IgD-negative memory B cell (primary cell): ENCODE measurements around the gene EPN2. TPM values are rescaled to one million over a fixed set of nuclear protein-coding genes. Genes with fewer than 3 reads are reported as not detected.
A peak's percentile ranks its signal among the peaks of the same experiment; 100 is the strongest.
"Not testable (repeated sequence)": the region's sequence is repeated elsewhere in the genome, so short reads cannot be mapped to it uniquely, and the experiment has no call there.

ENCODE experiments used
- H3K27ac Mint-ChIP-seq, 3 donors: one replicate each; pipeline ENCODE4 v1.8.0; 2020 to 2022; ENCODE audit warnings: mild to moderate bottlenecking in 3 of 3, mixed read lengths in 3 of 3, moderate library complexity in 1 of 3
- H3K27me3 Mint-ChIP-seq: one replicate; pipeline ENCODE4 v1.8.0; 2021; ENCODE audit warnings: mixed read lengths
- H3K36me3 Mint-ChIP-seq: one replicate; pipeline ENCODE4 v1.8.0; 2020; ENCODE audit warnings: mild to moderate bottlenecking, mixed read lengths
- H3K4me1 Mint-ChIP-seq, 3 donors: one replicate each; pipeline ENCODE4 v1.8.0; 2020 to 2022; ENCODE audit warnings: mixed read lengths in 3 of 3, mild to moderate bottlenecking in 1 of 3
- H3K4me3 Mint-ChIP-seq, 4 donors: one replicate each; pipeline ENCODE4 v1.8.0; 2020 to 2022; ENCODE audit warnings: mild to moderate bottlenecking in 4 of 4, mixed read lengths in 4 of 4, moderate library complexity in 3 of 4
- H3K9me3 Mint-ChIP-seq, 3 donors: one replicate each; pipeline ENCODE4 v1.8.0; 2020 to 2021; ENCODE audit warnings: mixed read lengths in 3 of 3, mild to moderate bottlenecking in 1 of 3
- polyA plus RNA-seq: library from polyadenylated mRNA; unstranded; fragments of 300-500 nt; fragmentation: Illumina TruSeq; gene quantifications from one replicate; pipeline ENCODE4 v1.2.3, GENCODE V29; 2021

EPN2 gene
- polyA plus RNA-seq, 1 donor from 2014 or later: 16.4 TPM

DNA sequence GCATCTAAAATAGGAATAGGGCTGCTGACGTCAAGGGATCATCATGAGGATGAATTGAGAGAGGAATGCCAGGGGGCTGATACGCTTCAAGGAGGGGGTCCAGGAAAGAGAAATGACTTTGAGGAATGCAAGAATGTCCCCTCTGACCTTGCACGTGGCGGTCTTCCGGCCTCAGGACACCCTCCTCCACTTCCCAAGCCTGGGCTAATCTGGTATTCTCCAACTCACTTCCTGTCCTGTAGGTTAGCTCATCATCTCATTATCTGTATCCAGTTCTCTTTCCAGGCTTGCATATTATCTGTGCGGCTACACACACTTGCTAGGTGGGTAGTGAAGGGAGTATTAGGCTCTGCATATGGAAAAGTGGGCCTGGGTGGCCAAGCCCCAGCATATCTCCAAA, 2.5 kb upstream of the EPN2 start:
- not testable (repeated sequence) for H3K36me3 Mint-ChIP-seq, H3K27me3 Mint-ChIP-seq, H3K4me1 Mint-ChIP-seq, H3K9me3 Mint-ChIP-seq, H3K27ac Mint-ChIP-seq, H3K4me3 Mint-ChIP-seq

DNA sequence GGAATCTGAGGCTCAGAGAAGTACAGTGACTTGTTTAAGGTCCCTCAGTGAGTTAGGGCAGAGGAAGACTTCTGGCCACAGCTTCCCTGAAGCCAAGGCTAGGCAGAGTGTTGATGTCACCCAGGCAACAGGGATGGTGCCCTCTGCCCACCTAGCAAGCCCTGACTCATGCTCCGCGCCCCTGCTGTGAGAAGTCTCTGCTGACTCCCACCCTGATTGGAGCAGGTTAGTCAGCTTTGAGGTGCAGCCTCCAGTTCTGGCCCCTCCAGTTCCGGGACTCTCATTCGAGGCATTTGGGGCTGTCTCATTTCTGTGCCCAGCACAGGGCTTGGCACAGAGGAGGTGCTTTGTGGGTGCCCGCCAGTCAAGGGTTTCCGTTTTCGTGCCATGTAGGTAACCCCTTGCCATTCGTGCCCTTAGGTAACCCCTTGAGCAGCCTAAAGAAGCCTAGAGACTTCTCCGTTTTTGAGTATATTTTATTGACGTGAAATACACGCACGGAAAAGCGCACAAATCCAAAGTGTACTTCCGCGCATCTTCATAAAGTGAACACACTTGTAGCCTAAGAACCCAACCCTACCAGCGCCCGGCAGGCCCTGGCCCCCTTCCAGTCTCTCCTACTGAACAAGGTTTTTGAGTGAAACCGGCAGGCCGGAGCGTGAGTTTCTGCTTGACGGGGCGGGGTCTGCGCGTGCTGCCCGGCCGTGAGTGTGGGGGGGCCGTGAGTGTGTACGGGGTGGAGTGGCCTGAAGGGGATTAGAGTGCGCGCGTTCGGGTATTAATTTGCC, 621 bp upstream of the EPN2 start:
- H3K4me3 Mint-ChIP-seq, H3K27me3 Mint-ChIP-seq: not testable (repeated sequence)

DNA sequence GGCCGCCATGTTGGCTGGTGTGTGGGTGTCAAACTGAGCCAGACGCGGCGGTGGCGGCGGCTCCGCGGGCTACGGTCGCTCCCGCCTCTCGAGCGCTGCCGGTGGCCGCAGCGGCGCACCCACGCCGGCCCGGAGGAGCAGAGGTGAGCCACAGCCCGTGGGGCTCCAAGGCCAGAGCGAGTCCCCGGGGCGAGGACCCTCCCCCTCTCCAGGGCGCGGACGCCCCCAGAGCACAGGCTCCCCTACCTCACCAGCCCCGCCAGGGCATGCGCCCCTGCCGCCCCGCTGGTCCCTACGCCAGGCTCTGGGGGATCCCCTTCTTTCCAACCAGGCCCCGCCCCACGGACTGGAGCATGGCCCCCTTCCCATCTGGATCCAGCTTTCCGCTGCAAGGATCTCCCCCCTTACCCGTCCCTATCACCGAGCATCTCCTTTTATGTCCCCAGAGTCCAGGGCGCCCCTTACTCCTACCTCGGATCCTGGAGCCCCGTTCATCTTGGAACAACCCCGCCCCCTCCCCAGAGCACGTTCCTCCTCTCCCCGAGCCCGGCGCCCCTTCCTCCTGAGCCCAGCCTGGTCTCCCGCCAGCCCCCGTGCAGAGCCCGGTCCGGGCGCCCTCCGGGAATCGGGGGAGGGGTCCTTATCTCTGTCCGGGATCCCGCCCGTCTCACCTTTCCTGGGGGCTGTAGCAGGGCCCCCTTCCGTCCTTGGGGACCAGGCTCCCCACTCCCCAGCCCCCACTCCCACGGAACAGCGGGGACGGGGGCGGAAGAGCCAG, 412 bp downstream of the EPN2 start:
- Mint-ChIP-seq H3K4me3 (peak overlapping the region; percentile 86 to 95 (median 92)), H3K9me3 (no peaks in the 10 kb centered on the region), H3K27ac (no peak overlapping the region), H3K27me3 (peaks cover 1% of the 10 kb centered on the region), H3K4me1 (peaks cover 2 to 10% (median 10%) of the 10 kb centered on the region in 3 donors), H3K36me3 (peaks cover 4% of the 10 kb centered on the region)

More for the DNA sequence above, 621 bp upstream of the EPN2 start:
- H3K4me1 Mint-ChIP-seq, H3K36me3 Mint-ChIP-seq, H3K9me3 Mint-ChIP-seq, H3K27ac Mint-ChIP-seq: not testable (repeated sequence)

DNA sequence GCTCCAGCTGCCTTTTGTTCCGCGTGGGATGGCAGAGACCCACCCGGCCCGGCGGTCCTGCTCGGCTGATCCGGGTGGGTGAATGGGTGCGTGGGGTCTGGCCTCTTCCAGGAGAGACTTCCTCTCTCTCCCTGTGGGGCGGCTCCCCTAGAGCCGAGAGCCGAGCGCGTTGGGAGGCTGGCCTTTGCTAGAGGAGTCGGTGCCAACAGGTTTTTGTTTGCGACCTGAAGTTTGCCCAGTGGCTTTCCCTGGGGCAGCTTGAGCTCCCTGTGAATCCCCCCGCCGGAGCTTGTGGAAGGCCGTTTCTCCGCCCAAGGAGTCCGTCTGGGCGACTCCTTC, 970 bp downstream of the EPN2 start:
- Mint-ChIP-seq H3K9me3 (no peaks in the 10 kb centered on the region), H3K27ac (peak overlapping the region in 1 of 3 donors; percentile 6), H3K4me1 (peaks cover 5 to 11% (median 10%) of the 10 kb centered on the region in 3 donors)

DNA sequence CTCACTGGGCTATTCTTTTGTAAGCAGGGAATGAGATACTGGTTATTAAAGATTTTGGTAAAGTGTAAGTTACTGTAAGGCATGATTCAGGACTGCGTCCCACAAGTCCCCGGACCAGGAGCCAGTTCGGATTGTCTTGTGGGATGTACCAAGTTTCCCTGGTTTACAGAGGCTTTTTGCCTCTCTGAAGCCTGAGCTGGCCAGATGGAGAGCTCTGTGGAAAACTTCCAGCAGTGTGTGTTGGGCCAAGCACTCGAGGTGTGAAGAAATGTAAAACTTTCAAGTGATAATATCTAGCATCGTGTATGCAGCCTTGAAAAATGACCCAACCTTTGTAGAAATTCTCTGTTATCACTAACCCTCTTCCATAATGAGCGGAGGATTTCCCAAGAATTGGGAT, 2.4 kb downstream of the EPN2 start:
- peak overlapping the region in 2 of 4 donors; percentile 49 to 92 for H3K4me3 Mint-ChIP-seq
- H3K36me3 Mint-ChIP-seq: peaks cover 4% of the 10 kb centered on the region
- no peaks in the 10 kb centered on the region for H3K9me3 Mint-ChIP-seq
- no peak overlapping the region for H3K27ac Mint-ChIP-seq
- peaks cover 1% of the 10 kb centered on the region for H3K27me3 Mint-ChIP-seq
- H3K4me1 Mint-ChIP-seq: peaks cover 5 to 14% (median 10%) of the 10 kb centered on the region in 3 donors

More for the DNA sequence above, 970 bp downstream of the EPN2 start:
- Mint-ChIP-seq H3K4me3 (peak overlapping the region; percentile 86 to 95 (median 92)), H3K27me3 (peaks cover 1% of the 10 kb centered on the region), H3K36me3 (peaks cover 4% of the 10 kb centered on the region)

DNA sequence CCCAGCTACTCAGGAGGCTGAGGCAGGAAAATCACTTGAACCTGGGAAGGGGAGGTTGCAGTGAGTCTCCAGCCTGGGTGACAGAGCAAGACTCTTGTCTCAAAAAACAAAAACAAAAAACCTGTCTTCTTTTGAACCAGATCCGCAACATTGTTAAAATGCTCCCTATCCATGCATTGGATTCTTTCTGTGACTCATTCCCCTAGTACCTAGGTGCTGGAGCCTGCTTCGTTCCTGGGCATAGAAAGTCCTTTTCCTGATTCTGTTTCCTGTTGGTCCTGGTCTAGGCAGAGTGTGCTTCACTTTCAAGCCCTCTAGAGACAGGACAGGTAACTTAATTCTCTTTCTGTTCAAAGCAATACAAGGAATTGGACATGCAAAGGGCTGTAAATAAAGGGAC, 5.2 kb downstream of the EPN2 start:
- Mint-ChIP-seq H3K4me3 (peak overlapping the region in 1 of 4 donors; percentile 82), H3K36me3 (peaks cover 8% of the 10 kb centered on the region), H3K4me1 (peaks cover 10 to 17% (median 14%) of the 10 kb centered on the region in 3 donors), H3K9me3 (no peaks in the 10 kb centered on the region), H3K27me3 (peaks cover 1% of the 10 kb centered on the region), H3K27ac (peak overlapping the region in 1 of 3 donors; percentile 25)

DNA sequence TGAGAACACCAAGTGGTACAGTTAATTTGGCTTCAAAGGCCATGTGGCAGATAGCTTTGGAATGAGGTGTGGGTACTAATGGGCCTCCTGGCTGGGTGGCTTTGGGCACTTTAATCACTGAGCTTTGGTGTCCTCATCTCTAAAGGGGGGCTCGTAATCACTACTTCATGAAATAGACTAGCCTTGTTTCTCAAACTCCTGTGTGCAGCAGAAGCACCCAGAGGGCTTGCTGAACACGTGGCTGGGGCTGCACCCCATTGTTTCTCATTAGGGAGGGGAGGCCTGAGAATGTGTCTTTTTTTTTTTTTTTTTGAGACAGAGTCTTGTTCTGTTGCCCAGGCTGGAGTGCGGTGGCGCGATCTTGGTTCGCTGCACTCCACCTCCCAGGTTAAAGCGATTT, 5.8 kb downstream of the EPN2 start:
- Mint-ChIP-seq H3K4me1 (peaks cover 14 to 20% (median 17%) of the 10 kb centered on the region in 3 donors), H3K4me3 (peak overlapping the region in 1 of 4 donors; percentile 82), H3K27ac (peak overlapping the region in 2 of 3 donors; percentile 13 to 25), H3K27me3 (peaks cover 1% of the 10 kb centered on the region), H3K9me3 (no peaks in the 10 kb centered on the region), H3K36me3 (peaks cover 8% of the 10 kb centered on the region)

DNA sequence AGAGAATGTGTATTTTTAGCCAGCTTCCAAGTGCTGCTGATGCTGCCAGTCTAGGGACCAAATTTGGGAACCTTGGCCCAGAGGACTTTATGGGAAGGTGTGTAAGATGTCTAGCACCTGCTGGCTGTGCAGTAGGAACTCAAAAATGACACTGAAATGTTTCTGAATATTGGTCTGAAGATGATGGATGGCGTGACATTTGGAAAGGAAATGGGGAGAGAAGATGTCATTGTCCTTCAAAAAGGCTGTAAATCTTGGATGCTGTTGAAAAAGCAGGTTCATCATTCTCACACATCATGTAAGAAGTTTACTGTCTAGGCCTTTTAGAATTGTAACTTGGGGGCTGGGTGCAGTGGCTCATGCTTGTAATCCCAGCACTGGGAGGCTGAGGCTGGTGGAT, 6.7 kb downstream of the EPN2 start:
- peak overlapping the region in 1 of 4 donors; percentile 17 for H3K4me3 Mint-ChIP-seq
- peaks cover 11% of the 10 kb centered on the region for H3K36me3 Mint-ChIP-seq
- H3K27me3 Mint-ChIP-seq: peaks cover 1% of the 10 kb centered on the region
- no peaks in the 10 kb centered on the region for H3K9me3 Mint-ChIP-seq
- no peak overlapping the region for H3K27ac Mint-ChIP-seq
- peaks cover 17 to 22% (median 17%) of the 10 kb centered on the region in 3 donors for H3K4me1 Mint-ChIP-seq

DNA sequence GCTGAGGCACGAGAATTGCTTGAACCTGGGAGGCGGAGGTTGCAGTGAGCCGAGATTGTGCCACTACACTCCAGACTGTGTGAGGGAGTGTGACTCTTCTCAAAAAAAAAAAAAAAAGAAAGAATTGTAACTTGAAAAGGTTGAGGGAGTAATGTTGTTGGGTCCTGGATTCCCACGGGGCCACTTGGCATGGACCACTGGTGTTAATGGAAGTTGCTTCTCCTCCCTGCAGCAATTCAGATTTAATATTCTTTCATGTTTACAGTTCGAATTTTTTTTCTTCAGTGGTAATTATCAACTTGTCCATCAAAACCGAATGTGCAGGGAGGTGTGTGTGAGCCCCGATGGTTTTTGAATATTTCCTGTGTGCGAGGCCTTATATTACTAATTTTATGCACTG, 7.2 kb downstream of the EPN2 start:
- Mint-ChIP-seq H3K4me3 (no peak overlapping the region), H3K9me3 (no peaks in the 10 kb centered on the region), H3K4me1 (peaks cover 17 to 22% (median 17%) of the 10 kb centered on the region in 3 donors), H3K27ac (no peak overlapping the region), H3K36me3 (peaks cover 11% of the 10 kb centered on the region), H3K27me3 (peaks cover 1% of the 10 kb centered on the region)

DNA sequence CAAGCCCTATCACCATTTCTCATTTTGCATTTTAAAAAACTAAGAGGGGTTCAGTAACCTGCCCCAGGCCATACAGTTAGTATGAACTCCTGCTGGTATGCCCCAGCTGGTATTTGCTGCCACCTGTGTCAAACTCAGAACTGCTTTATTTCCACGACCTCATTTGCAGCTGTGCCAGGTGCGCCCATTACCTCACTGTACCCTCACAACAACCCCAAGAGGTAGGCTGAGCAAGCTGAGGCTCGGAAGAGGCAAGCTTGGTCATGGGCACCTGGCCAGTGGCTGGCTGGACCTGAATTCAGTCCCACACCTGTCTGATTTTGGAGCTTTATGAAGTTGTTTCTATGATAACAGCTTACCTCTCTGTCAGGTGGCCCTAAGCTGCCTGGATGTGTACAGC, 7.6 kb downstream of the EPN2 start:
- H3K36me3 Mint-ChIP-seq: peaks cover 11% of the 10 kb centered on the region
- H3K27ac Mint-ChIP-seq: no peak overlapping the region
- H3K4me1 Mint-ChIP-seq: peaks cover 17 to 22% (median 17%) of the 10 kb centered on the region in 3 donors
- H3K4me3 Mint-ChIP-seq: no peak overlapping the region
- H3K27me3 Mint-ChIP-seq: peaks cover 1% of the 10 kb centered on the region
- H3K9me3 Mint-ChIP-seq: no peaks in the 10 kb centered on the region

DNA sequence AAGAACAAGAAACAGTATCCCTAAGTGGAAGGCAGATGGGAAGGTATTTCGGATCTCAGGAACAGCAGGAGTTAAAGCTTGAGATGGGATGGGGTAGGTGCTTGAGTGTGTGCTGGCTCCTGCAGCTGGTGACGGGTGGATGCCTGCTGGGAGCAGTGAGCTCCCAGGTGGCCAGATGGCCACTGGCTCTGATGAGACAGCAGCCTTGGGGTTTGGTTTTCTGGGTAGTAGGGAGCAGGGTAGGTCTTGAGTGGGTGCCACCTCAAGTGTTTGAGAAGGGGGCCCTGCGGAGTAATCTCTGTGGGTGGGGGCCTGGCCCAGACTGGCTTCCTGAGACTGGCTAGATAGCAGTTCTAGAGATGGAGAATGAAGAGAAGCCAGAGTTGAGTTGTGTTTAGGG, 10.3 kb downstream of the EPN2 start:
- Mint-ChIP-seq H3K27me3 (no peaks in the 10 kb centered on the region), H3K27ac (peak overlapping the region in 1 of 3 donors; percentile 80), H3K4me3 (no peak overlapping the region)

DNA sequence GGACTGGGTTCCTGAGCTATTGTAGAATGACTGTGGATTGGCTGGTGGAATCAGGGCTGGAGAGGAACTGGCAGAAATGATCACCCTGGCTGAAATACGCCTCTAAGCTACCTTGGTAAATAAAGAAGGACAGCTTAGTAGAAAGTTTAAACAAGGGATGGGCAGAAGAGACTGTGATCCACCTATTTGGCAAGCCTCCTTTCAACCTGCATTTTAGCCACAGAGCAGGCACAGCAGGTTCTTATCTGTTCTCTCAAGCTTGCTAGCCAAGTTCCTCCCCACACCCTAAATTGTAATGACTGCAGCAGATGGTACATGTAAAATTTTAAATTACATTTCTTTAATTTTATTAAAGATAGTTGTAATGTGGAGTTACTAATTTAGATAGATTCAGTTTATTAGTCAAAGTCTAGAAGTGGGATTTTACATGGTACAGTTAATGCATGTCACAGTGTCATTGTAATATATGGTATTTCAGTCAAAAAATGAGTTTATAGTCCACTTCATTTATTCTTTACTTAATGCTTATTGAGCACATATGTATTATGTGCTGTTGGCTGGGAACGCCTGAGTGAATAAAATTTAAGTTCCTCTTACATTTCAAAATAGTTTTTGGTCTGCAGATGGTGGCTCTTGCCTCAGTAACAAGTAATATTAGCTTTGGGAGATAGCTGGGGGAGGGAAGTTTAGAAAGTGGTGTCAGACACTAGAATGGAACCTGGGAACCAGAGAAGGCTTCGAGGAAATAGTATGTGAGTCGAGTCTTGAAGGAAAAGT, 11.2 kb downstream of the EPN2 start:
- H3K27ac Mint-ChIP-seq: no peak overlapping the region

More for the DNA sequence above, 10.3 kb downstream of the EPN2 start:
- peaks cover 12 to 21% (median 14%) of the 10 kb centered on the region in 3 donors for H3K4me1 Mint-ChIP-seq
- H3K36me3 Mint-ChIP-seq: peaks cover 9% of the 10 kb centered on the region
- no peaks in the 10 kb centered on the region for H3K9me3 Mint-ChIP-seq

DNA sequence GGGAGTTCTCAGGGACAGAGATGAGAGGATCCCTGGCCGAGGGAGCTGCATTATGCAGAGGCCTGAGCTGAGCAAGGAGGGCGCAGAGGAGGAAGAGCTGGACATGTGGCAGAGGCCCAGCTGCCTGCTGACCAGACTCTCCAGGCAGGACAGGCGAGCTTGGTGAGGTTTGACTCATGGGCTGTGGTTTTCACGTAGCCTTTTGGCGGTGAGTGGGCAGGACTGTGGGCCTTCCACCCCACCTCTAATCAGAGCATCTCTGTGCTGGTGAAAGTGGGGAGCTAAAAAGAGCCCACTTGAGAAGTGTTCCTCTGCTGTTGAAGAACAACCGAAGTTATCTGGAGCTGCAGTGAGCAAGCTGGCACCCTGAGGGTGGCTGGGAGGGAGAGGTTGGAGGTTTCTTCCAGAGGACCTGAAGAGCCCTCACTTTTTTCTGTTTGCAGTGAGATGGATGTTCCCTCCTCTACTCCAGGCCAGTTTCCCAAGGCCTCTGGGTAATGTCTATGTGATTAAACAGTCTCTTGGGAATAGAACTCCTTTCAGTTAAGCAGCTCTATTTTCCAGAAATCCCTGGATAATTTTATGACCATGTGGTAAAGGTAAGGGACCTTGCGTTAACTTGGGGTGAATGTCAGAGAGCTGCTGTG, 11.9 kb downstream of the EPN2 start:
- H3K27ac Mint-ChIP-seq: no peak overlapping the region
- H3K27me3 Mint-ChIP-seq: no peaks in the 10 kb centered on the region
- no peak overlapping the region for H3K4me3 Mint-ChIP-seq
- H3K36me3 Mint-ChIP-seq: peaks cover 9% of the 10 kb centered on the region
- H3K4me1 Mint-ChIP-seq: peaks cover 10 to 17% (median 10%) of the 10 kb centered on the region in 3 donors
- H3K9me3 Mint-ChIP-seq: no peaks in the 10 kb centered on the region

More for the DNA sequence above, 11.2 kb downstream of the EPN2 start:
- no peak overlapping the region for H3K4me3 Mint-ChIP-seq
- H3K36me3 Mint-ChIP-seq: peaks cover 9% of the 10 kb centered on the region
- H3K4me1 Mint-ChIP-seq: peaks cover 10 to 17% (median 12%) of the 10 kb centered on the region in 3 donors
- H3K27me3 Mint-ChIP-seq: no peaks in the 10 kb centered on the region
- H3K9me3 Mint-ChIP-seq: no peaks in the 10 kb centered on the region

DNA sequence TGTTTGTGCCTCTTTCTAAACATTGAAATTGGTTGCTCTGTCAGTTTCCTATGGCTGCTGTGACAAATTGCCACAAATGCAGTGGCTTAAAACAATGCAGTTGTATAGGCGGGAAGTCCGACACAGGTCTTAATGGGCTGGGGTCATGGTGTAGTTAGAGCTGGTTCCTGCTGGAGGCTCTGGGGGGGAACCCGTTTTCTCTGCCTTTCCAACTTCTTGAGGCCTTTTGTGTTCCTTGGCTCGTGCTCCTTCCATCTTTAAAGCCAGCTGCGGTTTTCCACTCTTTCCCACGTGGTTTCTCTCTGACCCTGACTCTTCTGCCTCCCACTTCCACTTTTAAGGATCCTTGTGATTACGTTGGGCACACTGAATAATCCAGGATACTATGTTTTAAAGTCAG, 12.5 kb downstream of the EPN2 start:
- no peak overlapping the region for H3K4me3 Mint-ChIP-seq
- H3K36me3 Mint-ChIP-seq: peaks cover 9% of the 10 kb centered on the region
- H3K4me1 Mint-ChIP-seq: peaks cover 10 to 16% (median 10%) of the 10 kb centered on the region in 3 donors
- H3K9me3 Mint-ChIP-seq: no peaks in the 10 kb centered on the region
- no peak overlapping the region for H3K27ac Mint-ChIP-seq
- no peaks in the 10 kb centered on the region for H3K27me3 Mint-ChIP-seq
